HepG2 (cell line): ENCODE measurements around the gene HNF1B. TPM values are rescaled to one million over a fixed set of nuclear protein-coding genes. Genes with fewer than 3 reads are reported as not detected.

Experiments used
- ATAC-seq: fragments of 200-7000 bp; cut with Tn5 transposase; 3 replicates; pipeline ENCODE4 v1.9.1; 2020; ENCODE audit warnings: mild to moderate bottlenecking, moderate library complexity
- BruUV-seq: library from RNA; stranded (reverse); fragments of 400-500 nt; replicated peaks from 2 replicates; lab custom pipeline; 2021; lab: Mats Ljungman, UMichigan
- CTCF ChIA-PET: fragments of 300-600 bp; formaldehyde crosslinking; extraction: SDS; loops from one replicate; lab custom pipeline; 2021; ENCODE audit warnings: low total read pairs, inconsistent platforms, low intra/inter-chr PET ratio; lab: Yijun Ruan, JAX
- POLR2A ChIA-PET: fragments of 350-600 bp; sonication (Branson Sonifier 250); formaldehyde crosslinking; loops from one replicate; lab custom pipeline; 2020; ENCODE audit warnings: antibody characterized with exemption, inconsistent platforms; lab: Yijun Ruan, JAX
- DNase-seq: peaks from one replicate; pipeline ENCODE4 v3.0.0-alpha.2; 2015; ENCODE audit warnings: low spot score
- FAIRE-seq: peaks from 3 replicates; lab custom pipeline; 2011; peaks lifted over from hg19 to GRCh38; lab: Jason Lieb, UNC
- H2AFZ ChIP-seq: one replicate; pipeline ENCODE4 v1.6.1; 2011; ENCODE audit warnings: low read length, inconsistent platforms
- H3K27ac ChIP-seq: fragments of 300-600 bp; 3 replicates; pipeline ENCODE4 v1.8.0; 2011; ENCODE audit warnings: mixed run types, mild to moderate bottlenecking, mixed read lengths, low read length, inconsistent platforms; ENCODE audit not compliant: insufficient read depth; ENCODE audit errors: extremely low read length
- H3K27me3 ChIP-seq, 2 experiments: fragments of 200-600 bp in 1 of 2; 2 replicates in 1 of 2; 3 replicates in 1 of 2; pipeline versions ENCODE4 v1.6.0 to v1.8.0; 2011; ENCODE audit warnings: low read length in 2 of 2, mild to moderate bottlenecking in 2 of 2, moderate library complexity in 2 of 2, inconsistent platforms in 1 of 2; ENCODE audit not compliant: insufficient read depth in 2 of 2, control insufficient read depth in 1 of 2
- H3K36me3 ChIP-seq, 2 experiments: fragments of 200-600 bp in 1 of 2; replicated peaks in 1 of 2; 2 replicates in 1 of 2; 3 replicates in 1 of 2; pipeline versions ENCODE4 v1.5.1 to v1.8.0; 2011; ENCODE audit warnings: low read length in 2 of 2, inconsistent platforms in 1 of 2; ENCODE audit not compliant: insufficient read depth in 2 of 2, control insufficient read depth in 1 of 2
- H3K4me1 ChIP-seq: 2 replicates; pipeline ENCODE4 v1.5.1; 2012; ENCODE audit warnings: low read length, inconsistent platforms; ENCODE audit not compliant: insufficient read depth
- H3K4me2 ChIP-seq: 2 replicates; pipeline ENCODE4 v1.6.0; 2011; ENCODE audit warnings: low read depth, low read length, inconsistent platforms
- H3K4me3 ChIP-seq, 3 experiments: fragments of 200-600 bp in 1 of 3; sonication (generic), shearing (Covaris generic) in 1 of 3; replicated peaks in 1 of 3; 2 replicates each; pipeline ENCODE4 v1.5.1; 2011 to 2016; ENCODE audit warnings: low read length in 3 of 3, inconsistent platforms in 2 of 3, low read depth in 2 of 3, mild to moderate bottlenecking in 2 of 3, control low read depth in 1 of 3, mixed read lengths in 1 of 3; ENCODE audit not compliant: insufficient read depth in 1 of 3
- H3K79me2 ChIP-seq: one replicate; pipeline ENCODE4 v1.6.1; 2011; ENCODE audit warnings: low read length, inconsistent platforms; ENCODE audit not compliant: insufficient read depth
- H3K9ac ChIP-seq: 2 replicates; pipeline ENCODE4 v1.6.0; 2011; ENCODE audit warnings: mild to moderate bottlenecking, low read depth, low read length, inconsistent platforms; ENCODE audit not compliant: insufficient read depth
- H3K9me3 ChIP-seq: 2 replicates; pipeline ENCODE4 v1.5.1; 2012; ENCODE audit warnings: mild to moderate bottlenecking, low read length
- H4K20me1 ChIP-seq: 2 replicates; pipeline ENCODE4 v1.6.0; 2011; ENCODE audit warnings: inconsistent platforms, mild to moderate bottlenecking, low read length, moderate library complexity; ENCODE audit not compliant: insufficient read depth
- AFF4 ChIP-seq: sonication (generic); formaldehyde crosslinking; IDR thresholded peaks from 2 replicates; pipeline ENCODE4 v1.4.0; 2020; ENCODE audit warnings: missing genetic modification reagents
- CBX5 ChIP-seq: sonication (generic); formaldehyde crosslinking; IDR thresholded peaks from 2 replicates; pipeline ENCODE4 v1.4.0; 2020; ENCODE audit warnings: missing genetic modification reagents, borderline replicate concordance
- FOXK1 ChIP-seq: sonication (generic); formaldehyde crosslinking; IDR thresholded peaks from 2 replicates; pipeline ENCODE4 v1.4.0; 2020; ENCODE audit warnings: low read depth, missing genetic modification reagents, borderline replicate concordance
- HDAC6 ChIP-seq: fragments of 200-600 bp; sonication (generic); IDR thresholded peaks from 2 replicates; pipeline ENCODE4 v1.7.0; 2017; ENCODE audit warnings: mild to moderate bottlenecking, antibody characterized with exemption, low read length, low read depth
- HNF1A ChIP-seq, 2 experiments: sonication (generic) in 1 of 2; formaldehyde crosslinking in 1 of 2; IDR thresholded peaks; 2 replicates each; pipeline versions ENCODE4 v1.4.0 to v1.6.1; 2016 to 2020; ENCODE audit warnings: borderline replicate concordance in 1 of 2, low read depth in 1 of 2, mild to moderate bottlenecking in 1 of 2, missing genetic modification reagents in 1 of 2
- HNRNPLL ChIP-seq: fragments of 200-400 bp; formaldehyde crosslinking; IDR thresholded peaks from 2 replicates; pipeline ENCODE4 v1.6.1; 2017; ENCODE audit warnings: mild to moderate bottlenecking, low read depth, low read length; ENCODE audit not compliant: poor library complexity, severe bottlenecking
- IKZF4 ChIP-seq: sonication (generic); formaldehyde crosslinking; IDR thresholded peaks from 2 replicates; pipeline ENCODE4 v1.5.1; 2020; ENCODE audit warnings: borderline replicate concordance, mild to moderate bottlenecking, low read depth, missing genetic modification reagents; ENCODE audit errors: not compliant biosample characterization
- REPIN1 ChIP-seq: sonication (generic); formaldehyde crosslinking; IDR thresholded peaks from 2 replicates; pipeline ENCODE4 v1.8.0; 2022; ENCODE audit warnings: missing genetic modification reagents, low read depth, mild to moderate bottlenecking, borderline replicate concordance
- ZBTB20 ChIP-seq: sonication (generic); formaldehyde crosslinking; IDR thresholded peaks from 2 replicates; pipeline ENCODE4 v1.8.1; 2023; ENCODE audit warnings: missing genetic modification reagents, low read depth, mild to moderate bottlenecking, borderline replicate concordance
- ZNF24 ChIP-seq: fragments of 450-650 bp; IDR thresholded peaks from 2 replicates; pipeline ENCODE4 v1.6.1; 2017; ENCODE audit warnings: antibody characterized with exemption, mild to moderate bottlenecking
- ZNF563 ChIP-seq: sonication (generic); formaldehyde crosslinking; IDR thresholded peaks from 2 replicates; pipeline ENCODE4 v1.8.0; 2022; ENCODE audit warnings: mild to moderate bottlenecking, moderate library complexity, missing genetic modification reagents
- WGBS: methylation state at CpG from one replicate; pipeline ENCODE4 v1.1.6; 2017; ENCODE audit warnings: low lambda C conversion rate; 5-methylcytosine and 5-hydroxymethylcytosine counted together
- in situ Hi-C: cut with HindIII; loops from 2 replicates; pipeline ENCODE4 v1.10.0; 2017; ENCODE audit warnings: low pct_unique_long_range_greater_than_20kb; ENCODE audit not compliant: extremely low pct_ligation_motif_present
- intact Hi-C: fragments of 100-400 bp; cut with micrococcal nuclease; formaldehyde crosslinking; loops from one replicate; pipeline ENCODE4 v1.10.0; 2022; ENCODE audit not compliant: unreplicated experiment
- polyA plus RNA-seq, 8 experiments: library from polyadenylated mRNA; depleted of rRNA in 3 of 8; stranded (reverse) in 7 of 8; unstranded in 1 of 8; fragments of >200 nt; fragmentation: Illumina TruSeq in 4 of 8; extraction: Trizol in 4 of 8; gene quantifications; 2 replicates each; pipeline versions ENCODE4 v1.2.1 to v1.2.3, GENCODE V29; 2011 to 2016; ENCODE audit warnings: low read depth in 4 of 8, missing spikeins in 1 of 8, mixed read lengths in 1 of 8; ENCODE audit not compliant: insufficient read depth in 1 of 8
- total RNA-seq, 5 experiments: library from RNA; depleted of rRNA; stranded (reverse); fragments of >200 nt; fragmentation: Illumina TruSeq; extraction: Trizol; gene quantifications; 2 replicates each; pipeline ENCODE4 v1.2.3, GENCODE V29; 2016; ENCODE audit warnings: low read depth in 1 of 5

Gene HNF1B
- total and polyA plus RNA-seq, 2 of the 13 experiments (the other 11 are each of a cell fraction or from before 2014, with no cell fraction given), result 1.9 to 5.3 TPM

GRCh38 chr17:37743612-37743874 lies 1.3 kb downstream of the HNF1B start (continued):
- 0 out of 2 replicates have a peak, but pooled peaks have one; percentile 23 for TF ChIP-seq AFF4 (CRISPR knock-in tag)

GRCh38 chr17:37742762-37743611 lies 1.9 kb downstream of the HNF1B start:
- in situ Hi-C loops (loop anchor here (5.0 to 10.0 kb wide), 2 partner anchors 36 to 98 kb away; partner anchors contain the start of gene DDX52), intact Hi-C loops (loop anchor here (2.0 to 10.0 kb wide), 3 partner anchors 42 to 92 kb away; no protein-coding TSS in a partner anchor)
- POLR2A ChIA-PET, result interaction anchor here (0.7 to 6.0 kb wide), 14 partner anchors 11 to 86 kb away, joined by 3 to 79 read pairs (median 6); no protein-coding TSS in a partner anchor
- H2AFZ ChIP-seq, result no peak overlapping the region
- 3% methylated on average over 13 of the region's 76 CpGs for WGBS
- H3K79me2 ChIP-seq, result peaks cover 49% of the 10 kb centered on the region
- peak overlapping the region; percentile 77 for H3K4me2 ChIP-seq
- no peaks in the 10 kb centered on the region for H4K20me1 ChIP-seq
- FAIRE-seq, result no peak
- H3K27me3 ChIP-seq, result no peaks in the 10 kb centered on the region; a peak in 1 of 5 replicates
- DNase-seq, result peak; percentile 64
- TSS peak; percentile 67 for BruUV-seq
- peak overlapping the region; percentile 93 for H3K9ac ChIP-seq
- peak; percentile 51 for ATAC-seq
- no peaks in the 10 kb centered on the region for H3K9me3 ChIP-seq
- H3K4me3 ChIP-seq, result peak overlapping the region; percentile 77 to 89 (median 80)
- peaks cover 35% of the 10 kb centered on the region for H3K4me1 ChIP-seq
- H3K36me3 ChIP-seq, result peaks cover 2 to 11% of the 10 kb centered on the region in 2 experiments
- H3K27ac ChIP-seq, result peak overlapping the region; percentile 94
- CTCF ChIA-PET, result no interaction called here
- peak; percentile 23; the same call in 1 of the 2 replicates for TF ChIP-seq FOXK1 (CRISPR knock-in tag)
- TF ChIP-seq ZNF24, result no peak
- 0 out of 2 replicates have a peak, but pooled peaks have one; percentile 14 for TF ChIP-seq REPIN1 (CRISPR knock-in tag)
- peak; percentile 38 for TF ChIP-seq HNRNPLL
- peak; percentile 29 for TF ChIP-seq IKZF4 (CRISPR knock-in tag)
- TF ChIP-seq CBX5 (CRISPR knock-in tag), result peak; percentile 60; the same call in 1 of the 2 replicates
- TF ChIP-seq HDAC6, result no peak
- TF ChIP-seq ZNF563 (CRISPR knock-in tag), result no peak
- TF ChIP-seq ZBTB20 (CRISPR knock-in tag), result 0 out of 2 replicates have a peak, but pooled peaks have one; percentile 22
- peak; percentile 64 for TF ChIP-seq HNF1A (IDR thresholded peaks at IDR 0.05; ENCODE audit: low read depth)
- TF ChIP-seq HNF1A (CRISPR knock-in tag; IDR thresholded peaks at IDR 0.05; ENCODE audit: borderline replicate concordance), result no peak
